Activated naive CD4-positive, alpha-beta T cell treated with anti-CD3 and anti-CD28 coated beads for 36 hours (primary cell): ENCODE measurements around the gene CHKA. TPM values are rescaled to one million over a fixed set of nuclear protein-coding genes. Genes with fewer than 3 reads are reported as not detected.

Source experiments
- CTCF ChIA-PET: fragments of 350-600 bp; sonication (Branson Sonifier 250); formaldehyde crosslinking; loops from one replicate; lab custom pipeline; 2021; ENCODE audit warnings: antibody characterized with exemption; lab: Charles Lee
- DNase-seq: peaks from one replicate; pipeline ENCODE4 v3.0.0-alpha.2; 2020
- H3K27ac Mint-ChIP-seq: one replicate; pipeline ENCODE4 v1.8.0; 2021; ENCODE audit warnings: mild to moderate bottlenecking, mixed read lengths
- H3K27me3 Mint-ChIP-seq: one replicate; pipeline ENCODE4 v1.8.0; 2021; ENCODE audit warnings: low read depth, mixed read lengths
- H3K36me3 Mint-ChIP-seq: one replicate; pipeline ENCODE4 v1.8.0; 2021; ENCODE audit warnings: low read depth, mixed read lengths
- H3K4me1 Mint-ChIP-seq: one replicate; pipeline ENCODE4 v1.8.0; 2021; ENCODE audit warnings: low read depth, mixed read lengths
- H3K4me3 Mint-ChIP-seq: one replicate; pipeline ENCODE4 v1.8.0; 2021; ENCODE audit warnings: mild to moderate bottlenecking, moderate library complexity, mixed read lengths
- H3K9me3 Mint-ChIP-seq: one replicate; pipeline ENCODE4 v1.8.0; 2021; ENCODE audit warnings: mixed read lengths
- intact Hi-C: fragments of 100-400 bp; cut with micrococcal nuclease; formaldehyde crosslinking; loops from one replicate; pipeline ENCODE4 v1.15.1; 2023
- total RNA-seq, 2 experiments: library from RNA; stranded (reverse); gene quantifications; one replicate each; pipeline ENCODE4 v1.2.3, GENCODE V29; 2021

Gene CHKA
- total RNA-seq, 2 experiments from 2014 or later = 6.8 to 7.1 TPM

GRCh38 chr11:68122936-68123539 is 1.9 kb upstream of the CHKA start:
- Mint-ChIP-seq H3K4me1 (peaks cover 7% of the 10 kb centered on the region), H3K4me3 (no peak overlapping the region), H3K9me3 (no peaks in the 10 kb centered on the region), H3K27me3 (peaks cover 2% of the 10 kb centered on the region), H3K27ac (no peak overlapping the region), H3K36me3 (no peaks in the 10 kb centered on the region)
- CTCF ChIA-PET = no interaction called here
- intact Hi-C loops = loop anchor here (10.0 kb wide), 1 partner anchor 118 kb away; the partner anchor contains the start of gene UNC93B1
- no peak for DNase-seq

- CTCF ChIA-PET = interaction anchor here (0.7 kb wide), 1 partner anchor 11 kb away, joined by 4 read pairs; no protein-coding TSS in a partner anchor
- no peaks in the 10 kb centered on the region for H3K9me3 Mint-ChIP-seq
- intact Hi-C loops = loop anchor here (1.0 to 10.0 kb wide), 5 partner anchors 22 to 116 kb away; partner anchors contain the start of genes NDUFS8 and UNC93B1
Measured at GRCh38 chr11:68120273-68121066, 718 bp downstream of the CHKA start.

GRCh38 chr11:68118706-68119448 is 2.3 kb downstream of the CHKA start:
- H3K36me3 Mint-ChIP-seq = no peaks in the 10 kb centered on the region
- H3K4me1 Mint-ChIP-seq = peaks cover 7% of the 10 kb centered on the region
- H3K4me3 Mint-ChIP-seq = no peak overlapping the region
- no peak for DNase-seq
- no peak overlapping the region for H3K27ac Mint-ChIP-seq
- intact Hi-C loops = no loop called here
- CTCF ChIA-PET = interaction anchor here (0.6 to 0.8 kb wide), 2 partner anchors 39 to 79 kb away, joined by 4 to 6 read pairs; no protein-coding TSS in a partner anchor
- H3K9me3 Mint-ChIP-seq = no peaks in the 10 kb centered on the region
- no peaks in the 10 kb centered on the region for H3K27me3 Mint-ChIP-seq

More at GRCh38 chr11:68120273-68121066, 718 bp downstream of the CHKA start:
- H3K4me3 Mint-ChIP-seq = peak overlapping the region; percentile 73
- no peaks in the 10 kb centered on the region for H3K27me3 Mint-ChIP-seq
- no peaks in the 10 kb centered on the region for H3K36me3 Mint-ChIP-seq
- no peak overlapping the region for H3K27ac Mint-ChIP-seq
- peaks cover 7% of the 10 kb centered on the region for H3K4me1 Mint-ChIP-seq
- peak; percentile 54 for DNase-seq

- Mint-ChIP-seq H3K4me1 (peaks cover 7% of the 10 kb centered on the region), H3K36me3 (no peaks in the 10 kb centered on the region), H3K4me3 (no peak overlapping the region), H3K27ac (no peak overlapping the region), H3K27me3 (no peaks in the 10 kb centered on the region), H3K9me3 (no peaks in the 10 kb centered on the region)
- intact Hi-C loops = no loop called here
- CTCF ChIA-PET = interaction anchor here (0.8 to 1.6 kb wide), 2 partner anchors 28 to 40 kb away, joined by 3 to 6 read pairs; no protein-coding TSS in a partner anchor
- no peak for DNase-seq
Measured at GRCh38 chr11:68117853-68118470, 3.2 kb downstream of the CHKA start.

DNA sequence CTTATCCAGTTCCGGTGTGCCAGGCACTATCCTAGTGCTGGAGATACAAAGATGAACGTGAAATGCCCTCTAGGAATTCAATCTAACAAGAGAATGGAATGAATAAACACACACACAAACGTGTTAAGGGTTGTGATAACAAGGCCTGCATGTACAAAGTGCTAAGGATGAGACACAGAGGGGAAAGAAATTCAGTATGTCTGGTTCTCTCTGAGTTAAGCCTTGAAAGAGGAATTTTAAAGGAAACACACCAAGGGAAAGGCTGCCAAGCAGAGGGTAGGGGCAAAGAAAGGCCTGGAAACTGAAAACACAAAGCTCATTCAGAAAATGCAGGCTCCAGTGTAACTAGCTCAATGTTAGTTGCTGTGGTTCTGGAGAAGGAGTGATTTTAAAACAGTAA is 4.2 kb downstream of the CHKA start:
- H3K27me3 Mint-ChIP-seq = no peaks in the 10 kb centered on the region
- no peak overlapping the region for H3K4me3 Mint-ChIP-seq
- H3K27ac Mint-ChIP-seq = no peak overlapping the region
- H3K9me3 Mint-ChIP-seq = no peaks in the 10 kb centered on the region
- CTCF ChIA-PET = interaction anchor here (1.6 kb wide), 1 partner anchor 27 kb away, joined by 3 read pairs; no protein-coding TSS in a partner anchor
- peaks cover 5% of the 10 kb centered on the region for H3K4me1 Mint-ChIP-seq
- H3K36me3 Mint-ChIP-seq = peaks cover 2% of the 10 kb centered on the region
- no peak for DNase-seq
- intact Hi-C loops = no loop called here

GRCh38 chr11:68116126-68116525 is 5.1 kb downstream of the CHKA start:
- no peaks in the 10 kb centered on the region for H3K27me3 Mint-ChIP-seq
- no peaks in the 10 kb centered on the region for H3K9me3 Mint-ChIP-seq
- H3K27ac Mint-ChIP-seq = no peak overlapping the region
- DNase-seq = no peak
- no peak overlapping the region for H3K4me3 Mint-ChIP-seq
- peaks cover 2% of the 10 kb centered on the region for H3K36me3 Mint-ChIP-seq
- H3K4me1 Mint-ChIP-seq = peaks cover 3% of the 10 kb centered on the region
- intact Hi-C loops = no loop called here
- CTCF ChIA-PET = no interaction called here

GRCh38 chr11:68115285-68115684 is 5.9 kb downstream of the CHKA start:
- Mint-ChIP-seq H3K4me1 (peaks cover 2% of the 10 kb centered on the region), H3K27ac (no peak overlapping the region), H3K4me3 (no peak overlapping the region), H3K27me3 (no peaks in the 10 kb centered on the region), H3K9me3 (no peaks in the 10 kb centered on the region), H3K36me3 (peaks cover 2% of the 10 kb centered on the region)
- intact Hi-C loops = no loop called here
- DNase-seq = no peak
- CTCF ChIA-PET = interaction anchor here (0.6 kb wide), 1 partner anchor 150 kb away, joined by 5 read pairs; no protein-coding TSS in a partner anchor

DNA sequence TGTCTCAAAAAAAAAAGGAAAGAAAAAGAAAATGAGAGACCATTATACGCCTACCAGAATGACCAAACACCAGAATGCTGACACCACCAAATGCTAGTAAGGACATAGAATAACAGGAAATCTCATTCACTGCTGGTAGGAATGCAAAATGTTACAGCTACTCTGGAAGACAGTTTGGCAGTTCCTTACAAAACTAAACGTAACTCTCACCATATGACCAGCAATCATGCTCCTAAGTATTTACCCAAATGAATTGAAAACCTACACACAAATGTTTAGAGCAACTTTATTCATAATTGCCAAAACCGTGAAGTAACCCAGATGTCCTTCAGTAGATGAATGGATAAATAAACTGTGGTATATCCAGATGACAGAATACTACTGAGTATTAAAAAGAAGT is 7.2 kb downstream of the CHKA start:
- Mint-ChIP-seq H3K27me3 (no peaks in the 10 kb centered on the region), H3K4me3 (no peak overlapping the region), H3K4me1 (no peaks in the 10 kb centered on the region), H3K9me3 (no peaks in the 10 kb centered on the region), H3K36me3 (peaks cover 2% of the 10 kb centered on the region), H3K27ac (no peak overlapping the region)
- DNase-seq = no peak
- intact Hi-C loops = no loop called here
- CTCF ChIA-PET = no interaction called here

DNA sequence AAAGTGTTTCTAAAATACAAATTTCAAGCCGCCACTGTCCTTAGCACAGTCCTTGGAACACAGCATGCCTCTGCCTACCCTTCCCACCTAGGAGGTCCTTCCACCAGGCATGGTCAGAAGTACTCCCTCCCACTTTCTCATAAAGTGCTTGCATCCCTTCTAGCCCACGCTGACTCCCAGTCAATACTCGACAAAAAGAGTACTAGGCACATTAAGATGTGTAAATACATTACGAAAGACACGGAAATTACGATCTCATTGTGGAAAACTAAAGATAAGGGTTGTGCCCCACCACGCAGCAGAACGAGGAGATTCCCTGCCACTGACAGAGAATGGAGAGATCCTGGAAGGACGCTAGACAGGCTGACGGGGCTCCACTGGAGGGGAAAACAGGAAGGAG is 13.5 kb downstream of the CHKA start:
- CTCF ChIA-PET = no interaction called here
- H3K27me3 Mint-ChIP-seq = no peaks in the 10 kb centered on the region
- H3K4me1 Mint-ChIP-seq = no peaks in the 10 kb centered on the region
- H3K36me3 Mint-ChIP-seq = peaks cover 4% of the 10 kb centered on the region
- intact Hi-C loops = no loop called here
- DNase-seq = no peak
- no peak overlapping the region for H3K4me3 Mint-ChIP-seq
- no peaks in the 10 kb centered on the region for H3K9me3 Mint-ChIP-seq
- no peak overlapping the region for H3K27ac Mint-ChIP-seq

DNA sequence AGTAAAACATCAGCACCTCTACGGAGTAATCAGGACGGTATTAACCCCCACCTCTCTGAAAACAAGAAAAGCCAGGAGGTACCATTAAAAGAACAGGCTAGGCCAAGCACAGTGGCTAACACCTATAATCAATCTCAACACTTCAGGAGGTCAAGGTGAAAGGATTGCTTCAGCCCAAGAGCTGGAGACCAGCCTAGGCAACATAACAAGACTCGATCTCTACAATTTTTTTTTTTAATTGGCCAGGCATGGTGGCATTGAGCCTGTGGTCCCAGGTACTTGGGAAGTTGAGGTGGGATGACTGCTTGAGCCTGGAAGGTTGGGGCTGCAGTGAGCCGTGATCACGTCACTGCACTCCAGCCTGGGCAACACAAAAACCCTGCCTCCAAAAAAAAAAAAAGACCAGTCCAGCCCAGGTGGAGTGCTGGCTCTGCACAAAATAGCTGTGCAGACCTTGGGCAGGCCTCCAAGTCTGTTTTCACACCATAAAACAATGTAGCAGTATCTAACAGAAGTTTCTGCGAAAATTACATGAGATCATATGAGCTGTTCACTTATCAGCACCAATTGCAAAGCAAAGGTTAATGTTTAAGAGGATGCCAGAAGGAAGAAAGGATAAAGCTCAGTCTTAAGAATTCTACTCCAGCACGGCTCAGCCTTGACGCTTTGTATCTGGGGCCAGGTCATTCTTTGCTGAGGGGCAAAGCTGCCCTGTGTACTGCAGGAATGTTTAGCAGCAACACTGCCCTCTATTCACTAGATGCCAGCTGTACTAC is 14.8 kb downstream of the CHKA start:
- intact Hi-C loops = no loop called here
- Mint-ChIP-seq H3K9me3 (no peaks in the 10 kb centered on the region), H3K27me3 (no peaks in the 10 kb centered on the region), H3K4me3 (no peak overlapping the region), H3K27ac (no peak overlapping the region), H3K36me3 (peaks cover 2% of the 10 kb centered on the region), H3K4me1 (no peaks in the 10 kb centered on the region)
- DNase-seq = no peak
- CTCF ChIA-PET = interaction anchor here (0.5 kb wide), 1 partner anchor 19 kb away, joined by 3 read pairs; no protein-coding TSS in a partner anchor
